IMR-90 (cell line): ENCODE results near the gene CEP170B. TPM values are rescaled to one million over a fixed set of nuclear protein-coding genes. Genes with fewer than 3 reads are reported as not detected.
"Not testable (repeated sequence)": the region's sequence is repeated elsewhere in the genome, so short reads cannot be mapped to it uniquely, and the experiment has no call there.

Source experiments
- ATAC-seq: fragments of 200-7000 bp; cut with Tn5 transposase; 2 replicates; pipeline ENCODE4 v1.9.1; 2020; ENCODE audit warnings: low read depth, mild to moderate bottlenecking, moderate library complexity
- BruUV-seq: library from RNA; stranded (reverse); fragments of 400-500 nt; replicated peaks from 2 replicates; lab custom pipeline; 2021; lab: Mats Ljungman, UMichigan
- CTCF ChIA-PET: fragments of 300-600 bp; formaldehyde crosslinking; extraction: SDS; loops from one replicate; lab custom pipeline; 2021; ENCODE audit warnings: antibody characterized with exemption; lab: Yijun Ruan, JAX
- POLR2A ChIA-PET: fragments of 300-600 bp; sonication (Branson Sonifier 250); formaldehyde crosslinking; loops from one replicate; lab custom pipeline; 2022; ENCODE audit warnings: antibody characterized with exemption; ENCODE audit not compliant: unreplicated experiment; lab: Charles Lee
- DNase-seq: peaks from one replicate; pipeline ENCODE4 v3.0.0; 2013
- H2AFZ ChIP-seq: replicated peaks from 2 replicates; pipeline ENCODE3; 2013; ENCODE audit warnings: low read length, mild to moderate bottlenecking; ENCODE audit not compliant: poor library complexity
- H2AK5ac ChIP-seq: 2 replicates; pipeline ENCODE4 v1.6.1; 2013; ENCODE audit warnings: low read depth, low read length, inconsistent platforms
- H2AK9ac ChIP-seq: replicated peaks from 2 replicates; pipeline ENCODE3; 2013; ENCODE audit warnings: mild to moderate bottlenecking, low read depth, low read length, moderate library complexity; ENCODE audit not compliant: poor library complexity
- H2BK120ac ChIP-seq: 2 replicates; pipeline ENCODE4 v1.6.1; 2013; ENCODE audit warnings: low read depth, low read length, inconsistent platforms
- H2BK15ac ChIP-seq: 3 replicates; pipeline ENCODE4 v1.6.1; 2013; ENCODE audit warnings: low read depth, low read length, inconsistent platforms
- H2BK20ac ChIP-seq: 2 replicates; pipeline ENCODE4 v1.6.1; 2013; ENCODE audit warnings: low read depth, mild to moderate bottlenecking, inconsistent platforms, low read length, moderate library complexity
- H2BK5ac ChIP-seq: 2 replicates; pipeline ENCODE4 v1.6.1; 2013; ENCODE audit warnings: mild to moderate bottlenecking, low read depth, low read length, inconsistent platforms; ENCODE audit not compliant: poor library complexity, severe bottlenecking
- H3K14ac ChIP-seq: replicated peaks from 2 replicates; pipeline ENCODE4 v1.6.1; 2013; ENCODE audit warnings: low read depth, low read length, inconsistent platforms
- H3K18ac ChIP-seq: 2 replicates; pipeline ENCODE4 v1.6.1; 2013; ENCODE audit warnings: low read depth, low read length, control low read depth
- H3K23ac ChIP-seq: 2 replicates; pipeline ENCODE4 v1.6.1; 2013; ENCODE audit warnings: low read depth, low read length, inconsistent platforms
- H3K27ac ChIP-seq: 2 replicates; pipeline ENCODE4 v1.5.1; 2013; ENCODE audit warnings: mild to moderate bottlenecking, control low read depth, low read length; ENCODE audit not compliant: insufficient read depth
- H3K27me3 ChIP-seq: 2 replicates; pipeline ENCODE4 v1.6.1; 2013; ENCODE audit warnings: low read length; ENCODE audit not compliant: control insufficient read depth, insufficient read depth
- H3K36me3 ChIP-seq: 2 replicates; pipeline ENCODE4 v1.6.1; 2013; ENCODE audit warnings: low read length, mixed read lengths; ENCODE audit not compliant: control insufficient read depth, insufficient read depth
- H3K4ac ChIP-seq: 2 replicates; pipeline ENCODE4 v1.6.1; 2013; ENCODE audit warnings: low read depth, low read length, inconsistent platforms
- H3K4me1 ChIP-seq: 2 replicates; pipeline ENCODE4 v1.6.1; 2013; ENCODE audit warnings: low read length, mixed read lengths; ENCODE audit not compliant: control insufficient read depth, insufficient read depth
- H3K4me2 ChIP-seq: 2 replicates; pipeline ENCODE4 v1.6.1; 2013; ENCODE audit warnings: low read depth, mild to moderate bottlenecking, control low read depth, low read length, moderate library complexity
- H3K4me3 ChIP-seq: 2 replicates; pipeline ENCODE4 v1.5.1; 2013; ENCODE audit warnings: low read depth, mild to moderate bottlenecking, control low read depth, low read length, moderate library complexity; ENCODE audit not compliant: insufficient read depth
- H3K56ac ChIP-seq: 2 replicates; pipeline ENCODE4 v1.6.1; 2013; ENCODE audit warnings: low read length, inconsistent platforms; ENCODE audit not compliant: insufficient read depth; ENCODE audit errors: extremely low read depth
- H3K79me1 ChIP-seq, 2 experiments: 2 replicates each; pipeline ENCODE4 v1.6.1; 2013; ENCODE audit warnings: low read length in 2 of 2, inconsistent platforms in 1 of 2, low read depth in 1 of 2
- H3K9ac ChIP-seq: 2 replicates; pipeline ENCODE4 v1.6.1; 2013; ENCODE audit warnings: low read depth, low read length, control low read depth
- H3K9me1 ChIP-seq: 2 replicates; pipeline ENCODE4 v1.6.1; 2013; ENCODE audit warnings: low read length, inconsistent platforms; ENCODE audit not compliant: insufficient read depth
- H3K9me3 ChIP-seq: 2 replicates; pipeline ENCODE4 v1.6.1; 2013; ENCODE audit warnings: low read length; ENCODE audit not compliant: control insufficient read depth, insufficient read depth
- H4K20me1 ChIP-seq: 2 replicates; pipeline ENCODE4 v1.6.1; 2013; ENCODE audit warnings: low read length, inconsistent platforms; ENCODE audit not compliant: insufficient read depth
- H4K5ac ChIP-seq: 2 replicates; pipeline ENCODE4 v1.6.1; 2013; ENCODE audit warnings: mild to moderate bottlenecking, low read depth, low read length, control low read depth
- H4K8ac ChIP-seq, 2 experiments: 2 replicates each; pipeline ENCODE4 v1.6.1; 2013; ENCODE audit warnings: low read depth in 2 of 2, low read length in 2 of 2, control low read depth in 1 of 2, inconsistent platforms in 1 of 2
- H4K91ac ChIP-seq: 2 replicates; pipeline ENCODE4 v1.6.1; 2013; ENCODE audit warnings: low read depth, low read length, inconsistent platforms; ENCODE audit not compliant: insufficient read depth
- CEBPB ChIP-seq: IDR thresholded peaks from 2 replicates; pipeline ENCODE4 v1.6.1; 2012; ENCODE audit warnings: low read depth, low read length, improper control_type of control experiment
- FOS ChIP-seq: fragments of 150-350 bp; IDR thresholded peaks from 2 replicates; pipeline ENCODE4 v1.6.1; 2016; ENCODE audit warnings: low read depth, low read length
- MAFK ChIP-seq: IDR thresholded peaks from 2 replicates; pipeline ENCODE4 v1.6.1; 2012; ENCODE audit warnings: low read depth, low read length, improper control_type of control experiment
- MXI1 ChIP-seq: IDR thresholded peaks from 2 replicates; pipeline ENCODE4 v1.6.1; 2012; ENCODE audit warnings: low read depth, mild to moderate bottlenecking, low read length, moderate library complexity, borderline replicate concordance
- POLR2A ChIP-seq: IDR thresholded peaks from 2 replicates; pipeline ENCODE4 v1.6.1; 2012; ENCODE audit warnings: mild to moderate bottlenecking, low read depth, low read length
- RCOR1 ChIP-seq: IDR thresholded peaks from 2 replicates; pipeline ENCODE4 v1.6.1; 2012; ENCODE audit warnings: mild to moderate bottlenecking, low read length, improper control_type of control experiment; ENCODE audit not compliant: insufficient replicate concordance
- RFX5 ChIP-seq: IDR thresholded peaks from 2 replicates; pipeline ENCODE4 v1.8.0; 2012; ENCODE audit warnings: low read depth, mild to moderate bottlenecking, low read length, moderate library complexity
- SMC3 ChIP-seq: fragments of 150-350 bp; IDR thresholded peaks from 2 replicates; pipeline ENCODE4 v1.6.1; 2016; ENCODE audit warnings: low read depth, mild to moderate bottlenecking, antibody characterized with exemption, low read length, moderate library complexity
- WGBS, 2 experiments: methylation state at CpG; one replicate each; pipeline versions ENCODE4 v1.1.5 to v1.1.7; 2013; ENCODE audit warnings: missing lambda C conversion rate in 2 of 2; ENCODE audit not compliant: insufficient read length in 1 of 2; ENCODE audit errors: extremely low coverage in 2 of 2; 5-methylcytosine and 5-hydroxymethylcytosine counted together
- dilution Hi-C: fragments of 300-500 bp; cut with HindIII; formaldehyde crosslinking; loops from one replicate; pipeline ENCODE4 v1.14.3; 2018; ENCODE audit warnings: low sequenced_read_pairs; ENCODE audit not compliant: unreplicated experiment
- in situ Hi-C: fragments of 300-500 bp; cut with MboI; formaldehyde crosslinking; loops from 3 replicates; pipeline ENCODE4 v1.14.3; 2019; ENCODE audit warnings: low sequenced_read_pairs, inconsistent platforms, mixed read lengths
- intact Hi-C: fragments of 100-400 bp; cut with micrococcal nuclease; formaldehyde crosslinking; loops from 2 replicates; pipeline ENCODE4 v1.10.0; 2022
- polyA plus RNA-seq, 3 experiments: library from polyadenylated mRNA; depleted of rRNA; stranded (reverse); fragments of >200 nt; gene quantifications; 2 replicates each; pipeline ENCODE4 v1.2.3, GENCODE V29; 2012; ENCODE audit warnings: low replicate concordance in 1 of 3
- total RNA-seq: library from RNA; depleted of rRNA; stranded (reverse); fragments of >200 nt; gene quantifications from 2 replicates; pipeline ENCODE4 v1.2.3, GENCODE V29; 2012

CEP170B gene
- total and polyA plus RNA-seq, 2 of the 4 experiments (the other 2 are of a cell fraction), result 3.6 to 13.1 TPM

GRCh38 chr14:104917993-104918392 lies 52.9 kb downstream of the CEP170B start:
- no peak overlapping the region for H2AK5ac ChIP-seq
- no peak overlapping the region for H3K18ac ChIP-seq
- H3K79me1 ChIP-seq, result no peaks in the 10 kb centered on the region
- no peak overlapping the region for H4K91ac ChIP-seq
- H2BK120ac ChIP-seq, result no peak overlapping the region
- in situ Hi-C loops, result no loop called here
- H3K4me1 ChIP-seq, result no peaks in the 10 kb centered on the region
- 0% methylated on average over 1 of the region's 4 CpGs; no CpG with 5 or more reads in 1 of the 2 experiments for WGBS, 2 experiments
- no peak overlapping the region for H3K23ac ChIP-seq
- DNase-seq (no peak), ATAC-seq (no peak)
- no peaks in the 10 kb centered on the region for H3K9me3 ChIP-seq
- H2BK15ac ChIP-seq, result no peak overlapping the region
- no peaks in the 10 kb centered on the region for H3K36me3 ChIP-seq
- H3K4ac ChIP-seq, result no peak overlapping the region
- no peak overlapping the region for H2BK20ac ChIP-seq
- H3K4me2 ChIP-seq, result no peak overlapping the region
- ChIA-PET POLR2A (no interaction called here), CTCF (interaction anchor here (0.9 kb wide), 1 partner anchor 19 kb away, joined by 7 read pairs; no protein-coding TSS in a partner anchor)
- no peak overlapping the region for H4K8ac ChIP-seq
- dilution Hi-C loops, result no loop called here
- no peak for TF ChIP-seq RCOR1
- TF ChIP-seq CEBPB, result no peak
- no peak for TF ChIP-seq FOS
- TF ChIP-seq MAFK, result no peak
- no peak for TF ChIP-seq MXI1
- TF ChIP-seq RFX5, result no peak
- no peak for TF ChIP-seq POLR2A
- TF ChIP-seq SMC3, result no peak
- H3K27ac ChIP-seq, result no peak overlapping the region
- no TSS peak for BruUV-seq
- H3K9ac ChIP-seq, result no peak overlapping the region
- H3K56ac ChIP-seq, result no peak overlapping the region
- no peak overlapping the region for H3K4me3 ChIP-seq
- no peaks in the 10 kb centered on the region for H4K20me1 ChIP-seq
- no peak overlapping the region for H2AK9ac ChIP-seq
- H4K5ac ChIP-seq, result no peak overlapping the region
- H3K27me3 ChIP-seq, result peaks cover 24% of the 10 kb centered on the region
- H3K14ac ChIP-seq, result no peak overlapping the region
- H2BK5ac ChIP-seq, result no peak overlapping the region
- no peak overlapping the region for H2AFZ ChIP-seq
- intact Hi-C loops, result no loop called here
- no peaks in the 10 kb centered on the region for H3K9me1 ChIP-seq

- in situ Hi-C loops, dilution Hi-C loops, H3K4me3 ChIP-seq, H4K20me1 ChIP-seq, H3K9me1 ChIP-seq, H4K91ac ChIP-seq, H2BK5ac ChIP-seq, H3K4me2 ChIP-seq, H3K4me1 ChIP-seq, intact Hi-C loops, DNase-seq, BruUV-seq, H3K14ac ChIP-seq, H3K18ac ChIP-seq, H2BK20ac ChIP-seq, H3K23ac ChIP-seq, H3K56ac ChIP-seq, ATAC-seq, H3K79me1 ChIP-seq, H2BK15ac ChIP-seq, H3K9ac ChIP-seq, H4K5ac ChIP-seq, H3K27ac ChIP-seq, H2AK5ac ChIP-seq, H4K8ac ChIP-seq, H3K9me3 ChIP-seq, CTCF ChIA-PET, H2AFZ ChIP-seq, H2BK120ac ChIP-seq, POLR2A ChIA-PET, H3K36me3 ChIP-seq, H3K4ac ChIP-seq, H2AK9ac ChIP-seq: not testable (repeated sequence)
- H3K27me3 ChIP-seq, result peaks cover 21% of the 10 kb centered on the region
- WGBS, 2 experiments, result 60% methylated on average over 1 of the region's 12 CpGs; no CpG with 5 or more reads in 1 of the 2 experiments
Observed at GRCh38 chr14:104919152-104919992, 54.3 kb downstream of the CEP170B start.
